OCI-LY7 (cell line): Measurements from ENCODE around the gene ABI2. TPM values are rescaled to one million over a fixed set of nuclear protein-coding genes. Genes with fewer than 3 reads are reported as not detected.

Experiments
- BruUV-seq: library from RNA; stranded (reverse); fragments of 400-500 nt; replicated peaks from 2 replicates; lab custom pipeline; 2021; lab: Mats Ljungman, UMichigan
- CTCF ChIA-PET: fragments of 300-600 bp; sonication (Branson Sonifier 250); formaldehyde crosslinking; loops from one replicate; lab custom pipeline; 2022; ENCODE audit warnings: antibody characterized with exemption; ENCODE audit not compliant: unreplicated experiment; lab: Charles Lee
- POLR2A ChIA-PET: fragments of 300-600 bp; sonication (Branson Sonifier 250); formaldehyde crosslinking; loops from one replicate; lab custom pipeline; 2022; ENCODE audit warnings: antibody characterized with exemption; lab: Charles Lee
- DNase-seq: peaks from one replicate; pipeline ENCODE4 v3.0.0-alpha.2; 2015; ENCODE audit warnings: low spot score
- H2AFZ ChIP-seq: fragments of 200-600 bp; sonication (generic), shearing (Covaris generic); 2 replicates; pipeline ENCODE4 v1.6.1; 2014; ENCODE audit warnings: mild to moderate bottlenecking, antibody characterized with exemption, low read length, moderate library complexity
- H3K27ac ChIP-seq: fragments of 200-600 bp; sonication (generic); 2 replicates; pipeline ENCODE4 v1.5.1; 2014; ENCODE audit warnings: mixed run types, low read depth, mild to moderate bottlenecking, moderate library complexity, low read length, inconsistent platforms; ENCODE audit not compliant: poor library complexity, severe bottlenecking
- H3K36me3 ChIP-seq: fragments of 200-600 bp; sonication (generic); 2 replicates; pipeline ENCODE4 v1.6.1; 2014; ENCODE audit warnings: mild to moderate bottlenecking, antibody characterized with exemption, low read length, moderate library complexity, mixed read lengths; ENCODE audit not compliant: insufficient read depth
- H3K4me1 ChIP-seq: fragments of 200-600 bp; sonication (generic); 2 replicates; pipeline ENCODE4 v1.5.1; 2014; ENCODE audit warnings: mild to moderate bottlenecking, low read length; ENCODE audit not compliant: insufficient read depth, poor library complexity, severe bottlenecking
- H3K4me2 ChIP-seq: fragments of 200-600 bp; sonication (generic); 2 replicates; pipeline ENCODE4 v1.6.1; 2014; ENCODE audit warnings: mild to moderate bottlenecking, low read length
- H3K4me3 ChIP-seq: fragments of 200-600 bp; sonication (generic); 2 replicates; pipeline ENCODE4 v1.5.1; 2014; ENCODE audit warnings: mild to moderate bottlenecking, low read depth, low read length; ENCODE audit not compliant: poor library complexity, severe bottlenecking
- H3K79me2 ChIP-seq: fragments of 200-600 bp; sonication (generic); 2 replicates; pipeline ENCODE4 v1.6.1; 2016; ENCODE audit warnings: low read depth, mild to moderate bottlenecking, low read length, moderate library complexity, mixed read lengths; ENCODE audit not compliant: insufficient read depth
- H3K9me2 ChIP-seq: fragments of 200-600 bp; sonication (generic); 2 replicates; pipeline ENCODE4 v1.6.1; 2016; ENCODE audit warnings: mild to moderate bottlenecking, low read length, mixed read lengths; ENCODE audit not compliant: insufficient read depth
- H3K9me3 ChIP-seq: fragments of 200-600 bp; sonication (generic); 2 replicates; pipeline ENCODE4 v1.6.1; 2014; ENCODE audit warnings: mild to moderate bottlenecking, mixed run types, low read length, mixed read lengths
- H4K20me1 ChIP-seq: fragments of 200-600 bp; sonication (generic); 2 replicates; pipeline ENCODE4 v1.6.1; 2014; ENCODE audit warnings: mild to moderate bottlenecking, antibody characterized with exemption, low read length, moderate library complexity, mixed read lengths; ENCODE audit not compliant: insufficient read depth
- CTCF ChIP-seq: fragments of 200-600 bp; sonication (generic); conservative IDR thresholded peaks from 2 replicates; pipeline ENCODE4 v1.5.1; 2014; ENCODE audit warnings: mild to moderate bottlenecking, antibody characterized with exemption, low read length, moderate library complexity, mixed read lengths
- EZH2phosphoT487 ChIP-seq: fragments of 200-600 bp; sonication (generic); IDR thresholded peaks from 2 replicates; pipeline ENCODE4 v1.6.1; 2018; ENCODE audit warnings: low read depth, borderline replicate concordance, mild to moderate bottlenecking, mixed run types, antibody characterized with exemption, low read length, moderate library complexity, mixed read lengths
- intact Hi-C: fragments of 100-400 bp; cut with micrococcal nuclease; formaldehyde crosslinking; loops from one replicate; pipeline ENCODE4 v1.10.0; 2022; ENCODE audit not compliant: unreplicated experiment
- total RNA-seq, 2 experiments: library from RNA; depleted of rRNA in 1 of 2; stranded (reverse); fragments of >200 nt in 1 of 2; shearing (Covaris generic) in 1 of 2; gene quantifications; 2 replicates each; pipeline ENCODE4 v1.2.3, GENCODE V29; 2014 to 2022

The ABI2 gene
- total RNA-seq, 2 experiments from 2014 or later, result 37.9 to 64.6 TPM

GRCh38 chr2:203470371-203470770, 142.2 kb downstream of the ABI2 start:
- BruUV-seq, result no TSS peak
- intact Hi-C loops, result no loop called here
- no peak for TF ChIP-seq EZH2phosphoT487
- TF ChIP-seq CTCF, result no peak
- POLR2A ChIA-PET, result interaction anchor here (1.2 kb wide), 1 partner anchor 12 kb away, joined by 3 read pairs; no protein-coding TSS in a partner anchor
- H2AFZ ChIP-seq, result no peak overlapping the region
- CTCF ChIA-PET, result no interaction called here
- H3K36me3 ChIP-seq, result no peaks in the 10 kb centered on the region
- no peaks in the 10 kb centered on the region for H4K20me1 ChIP-seq
- H3K79me2 ChIP-seq, result no peaks in the 10 kb centered on the region
- H3K9me3 ChIP-seq, result no peaks in the 10 kb centered on the region
- DNase-seq, result no peak
- H3K27ac ChIP-seq, result no peak overlapping the region
- H3K4me1 ChIP-seq, result no peaks in the 10 kb centered on the region
- H3K9me2 ChIP-seq, result no peaks in the 10 kb centered on the region
- no peak overlapping the region for H3K4me3 ChIP-seq
- no peak overlapping the region for H3K4me2 ChIP-seq

- Histone ChIP-seq H3K9me2 (no peaks in the 10 kb centered on the region), H3K4me3 (no peak overlapping the region), H3K27ac (no peak overlapping the region), H4K20me1 (no peaks in the 10 kb centered on the region), H2AFZ (no peak overlapping the region), H3K9me3 (no peaks in the 10 kb centered on the region), H3K36me3 (no peaks in the 10 kb centered on the region), H3K79me2 (no peaks in the 10 kb centered on the region), H3K4me1 (no peaks in the 10 kb centered on the region), H3K4me2 (no peak overlapping the region)
- BruUV-seq, result no TSS peak
- ChIA-PET CTCF (interaction anchor here (0.6 kb wide), 1 partner anchor 456 kb away, joined by 7 read pairs; no protein-coding TSS in a partner anchor), POLR2A (interaction anchor here (0.5 to 1.2 kb wide), 4 partner anchors 11 to 294 kb away, joined by 3 to 4 read pairs (median 4); no protein-coding TSS in a partner anchor)
- intact Hi-C loops, result no loop called here
- DNase-seq, result no peak
- TF ChIP-seq CTCF, result no peak
- TF ChIP-seq EZH2phosphoT487, result no peak
These were observed 143.1 kb downstream of the ABI2 start for GRCh38 chr2:203471323-203471722.

DNA sequence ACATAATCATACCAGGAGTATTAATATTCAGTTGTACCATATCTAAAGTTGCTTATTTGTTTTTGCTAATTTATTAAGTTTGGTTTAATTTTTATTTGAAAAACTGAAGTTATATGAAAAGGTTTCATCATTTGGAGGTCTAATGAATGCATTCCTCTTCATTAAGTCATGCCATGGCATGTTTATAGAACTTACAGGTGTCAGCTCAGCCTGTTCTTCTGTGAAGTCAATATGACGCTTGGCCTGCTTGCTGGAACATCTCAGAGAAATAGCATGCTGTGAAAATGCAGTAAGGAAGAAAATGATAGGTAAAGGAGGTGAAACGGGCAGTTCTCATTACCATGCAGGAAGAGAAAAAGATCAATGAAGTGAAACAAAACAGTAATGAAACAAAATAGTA, 148.7 kb downstream of the ABI2 start:
- ChIA-PET CTCF (no interaction called here), POLR2A (interaction anchor here (0.5 to 1.8 kb wide), 4 partner anchors 8 to 356 kb away, joined by 3 to 7 read pairs (median 3); no protein-coding TSS in a partner anchor)
- intact Hi-C loops, result no loop called here
- no peak for TF ChIP-seq EZH2phosphoT487
- Histone ChIP-seq H3K27ac (no peak overlapping the region), H3K9me2 (no peaks in the 10 kb centered on the region), H3K9me3 (no peaks in the 10 kb centered on the region), H3K4me1 (no peaks in the 10 kb centered on the region), H3K4me3 (no peak overlapping the region), H4K20me1 (no peaks in the 10 kb centered on the region), H3K36me3 (no peaks in the 10 kb centered on the region), H3K4me2 (no peak overlapping the region), H2AFZ (no peak overlapping the region), H3K79me2 (no peaks in the 10 kb centered on the region)
- DNase-seq, result no peak
- no TSS peak for BruUV-seq
